Measurements from ENCODE around the gene BRAF.
A peak's percentile ranks its signal among the peaks of the same experiment; 100 is the strongest.
"Not testable (repeated sequence)": the region's sequence is repeated elsewhere in the genome, so short reads cannot be mapped to it uniquely, and the experiment has no call there.

The BRAF gene

DNA sequence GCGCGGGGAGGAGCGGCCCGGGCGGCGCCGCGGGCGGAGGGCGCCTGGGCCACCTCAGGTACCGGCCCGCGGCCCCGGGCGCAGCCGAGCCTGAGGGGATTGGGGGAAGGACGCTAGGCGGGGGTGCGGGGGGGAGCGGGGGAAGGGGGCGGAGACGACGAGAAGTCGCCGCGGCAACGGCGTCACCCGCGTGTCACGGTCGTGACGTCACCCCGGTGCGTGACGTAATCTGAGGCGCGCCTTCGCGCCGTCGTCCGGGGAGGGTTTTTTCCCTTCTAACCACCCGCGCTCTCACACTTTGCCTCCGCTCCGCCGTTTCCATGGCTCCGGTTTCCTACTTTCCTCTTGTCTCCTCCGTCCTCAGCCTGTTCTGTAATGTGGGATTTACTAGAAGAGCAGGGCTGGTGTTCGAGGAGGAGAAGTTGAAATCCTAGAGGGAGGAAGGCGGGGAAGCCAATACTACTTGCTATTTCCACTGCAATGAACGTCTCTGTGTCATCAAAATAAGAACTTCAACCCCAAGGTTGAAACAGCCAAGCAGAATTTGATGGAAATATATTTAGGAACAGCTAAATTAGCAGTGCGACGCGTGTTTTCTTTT lies at the start of gene BRAF:
TSS of gene BRAF (minus strand) at position 109 of the 601 bp plus-strand sequence. CDS start 226 bp downstream, outside the sequence.
- DNase-seq, result peak; percentile 88

DNA sequence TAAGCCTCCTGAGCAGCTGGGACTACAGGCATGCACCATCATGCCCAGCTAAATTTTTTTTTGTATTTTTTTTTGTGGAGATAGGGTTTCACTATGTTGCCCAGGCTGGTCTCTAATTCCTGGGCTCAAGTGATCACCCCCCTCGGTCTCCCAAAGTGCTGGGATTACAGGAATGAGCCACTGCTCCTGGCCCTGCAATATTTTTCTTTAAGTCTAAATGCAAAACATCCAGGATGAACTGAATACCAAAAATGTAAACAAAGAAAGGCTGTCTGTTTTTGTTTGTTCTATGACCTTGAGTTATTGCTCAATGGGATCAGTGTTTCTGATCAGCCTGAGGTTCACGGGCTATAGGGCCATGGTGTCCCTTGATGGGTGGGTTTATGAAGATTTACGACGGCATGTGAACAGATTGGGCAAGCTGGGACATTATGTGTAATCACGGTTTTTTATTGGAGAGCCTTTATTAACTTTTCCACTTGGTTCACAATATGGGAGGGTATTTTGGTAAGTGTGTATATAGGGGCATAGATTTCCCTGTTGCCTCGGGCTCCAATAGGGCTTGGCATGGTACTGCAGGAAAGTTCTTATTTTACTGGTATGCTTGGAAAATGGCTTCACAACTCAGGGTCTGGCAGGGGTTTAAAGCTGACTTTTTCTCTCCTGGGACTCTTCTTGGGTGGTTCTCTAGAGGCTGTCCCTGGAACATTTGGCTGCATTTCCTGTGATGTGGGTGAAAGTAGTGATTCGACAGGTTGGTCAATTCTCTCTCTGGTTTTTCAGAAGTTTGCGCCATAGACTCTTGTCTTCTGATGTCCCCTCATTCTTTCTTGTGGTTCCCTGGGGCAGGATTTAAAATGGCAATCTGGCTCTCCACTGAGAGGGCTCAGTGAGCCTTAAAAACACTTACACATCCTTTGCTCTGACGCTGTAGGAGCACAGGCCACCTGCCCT lies 48.4 kb upstream of the BRAF start:
- DNase-seq, result no peak

DNA sequence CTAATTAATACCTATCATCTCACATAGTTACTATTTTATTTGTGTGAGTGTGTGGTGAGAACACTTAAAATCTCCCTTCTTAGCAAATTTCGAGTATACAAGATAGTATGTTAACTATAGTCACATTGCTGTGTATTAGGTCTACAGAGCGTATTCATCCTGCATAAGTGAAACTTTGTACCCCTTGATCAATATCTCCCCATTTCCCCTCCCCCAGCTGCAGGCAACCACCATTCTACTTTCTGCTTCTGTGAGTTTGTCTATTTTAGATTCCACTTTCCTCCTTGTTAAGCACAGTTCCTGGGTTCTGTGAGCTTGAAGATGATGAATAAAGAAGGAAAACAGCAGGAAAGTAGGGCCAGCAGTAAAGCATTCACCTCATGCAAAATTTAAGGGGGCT lies 47.6 kb upstream of the BRAF start:
- DNase-seq, result no peak

DNA sequence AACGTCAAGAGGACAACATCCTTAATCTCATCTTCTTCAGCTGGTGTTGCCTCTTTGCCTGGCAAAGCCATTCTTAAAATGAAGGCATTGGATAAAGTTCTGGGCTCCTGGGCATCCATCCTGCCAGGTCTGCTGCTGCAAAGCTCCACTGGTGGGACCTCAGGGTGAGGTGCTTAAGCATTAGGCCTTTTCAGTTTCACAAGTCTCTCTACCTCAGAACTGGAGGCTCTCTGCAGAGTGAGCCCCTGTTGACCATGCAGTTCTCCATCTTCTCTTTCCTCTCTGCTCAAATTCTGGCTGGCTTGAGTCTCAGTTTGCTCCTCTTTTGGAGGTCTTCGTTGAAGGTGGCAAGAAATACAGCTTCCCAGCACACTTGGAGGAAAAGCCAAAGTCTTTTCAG lies 42.7 kb upstream of the BRAF start:
- DNase-seq, result no peak

DNA sequence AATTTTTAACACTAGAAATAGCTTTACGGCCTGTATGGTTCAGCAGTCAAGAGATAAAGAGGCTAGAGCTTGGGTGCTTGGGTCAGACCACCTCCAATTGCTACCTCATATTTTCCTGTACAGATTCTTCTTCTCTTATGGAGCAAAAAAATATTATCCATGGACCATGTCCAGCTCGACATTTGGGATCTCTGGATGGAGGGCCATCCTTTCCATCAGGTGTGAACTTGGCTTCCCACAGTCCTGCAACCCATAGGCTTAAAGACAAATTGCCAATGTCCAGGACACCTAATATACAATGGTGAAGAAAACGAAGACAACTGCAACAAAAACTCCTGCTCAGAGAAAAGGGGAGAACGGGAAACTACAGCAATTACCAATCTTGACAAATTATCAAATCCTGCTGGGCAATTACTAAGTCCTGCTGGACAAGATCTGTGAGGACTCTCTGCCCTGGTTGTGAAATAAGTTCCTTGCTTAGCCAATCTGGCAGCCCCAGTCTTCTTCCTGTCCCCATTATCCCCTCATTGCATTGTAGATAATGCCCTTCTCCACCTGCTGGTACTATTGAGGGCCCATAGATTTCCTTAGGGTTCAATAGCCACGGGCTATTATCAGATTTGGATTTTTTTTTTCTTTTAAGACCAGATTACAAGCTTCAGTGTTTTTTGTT lies 42.0 kb upstream of the BRAF start:
- no peak for DNase-seq

DNA sequence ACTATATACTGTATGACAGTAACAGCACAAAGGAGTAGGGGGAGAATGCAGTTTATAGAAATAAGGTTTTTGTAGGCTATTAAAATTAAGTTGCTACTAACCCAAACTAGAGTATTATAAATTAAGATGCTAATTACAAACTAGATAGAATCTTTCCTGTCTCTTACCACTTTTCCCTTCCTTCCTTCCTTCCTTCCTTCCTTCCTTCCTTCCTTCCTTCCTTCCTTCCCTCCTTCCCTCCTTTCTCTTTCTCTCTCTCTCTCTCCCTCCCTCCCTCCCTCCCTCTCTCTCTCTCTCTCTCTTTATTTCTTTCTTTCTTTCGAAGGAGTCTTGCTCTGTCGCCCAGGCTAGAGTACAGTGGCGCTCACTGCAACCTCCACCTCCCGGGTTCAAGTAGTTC lies 36.4 kb upstream of the BRAF start:
- no peak for DNase-seq

DNA sequence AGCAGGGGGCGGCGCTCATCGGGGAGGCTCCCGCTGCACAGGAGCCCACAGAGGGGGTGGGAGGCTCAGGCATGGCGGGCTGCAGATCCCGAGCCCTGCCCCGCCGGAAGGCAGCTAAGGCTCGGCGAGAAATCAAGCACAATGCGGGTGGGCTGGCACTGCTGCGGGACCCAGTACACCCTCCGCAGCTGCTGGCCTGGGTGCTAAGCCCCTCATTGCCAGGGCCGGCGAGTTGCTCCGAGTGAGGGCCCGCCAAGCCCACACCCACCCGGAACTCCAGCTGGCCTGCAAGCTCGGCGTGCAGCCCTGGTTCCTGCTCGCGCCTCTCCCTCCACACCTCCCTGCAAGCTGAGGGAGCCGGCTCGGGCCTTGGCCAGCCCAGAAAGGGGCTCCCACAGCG lies 32.3 kb upstream of the BRAF start:
- DNase-seq, result not testable (repeated sequence)

DNA sequence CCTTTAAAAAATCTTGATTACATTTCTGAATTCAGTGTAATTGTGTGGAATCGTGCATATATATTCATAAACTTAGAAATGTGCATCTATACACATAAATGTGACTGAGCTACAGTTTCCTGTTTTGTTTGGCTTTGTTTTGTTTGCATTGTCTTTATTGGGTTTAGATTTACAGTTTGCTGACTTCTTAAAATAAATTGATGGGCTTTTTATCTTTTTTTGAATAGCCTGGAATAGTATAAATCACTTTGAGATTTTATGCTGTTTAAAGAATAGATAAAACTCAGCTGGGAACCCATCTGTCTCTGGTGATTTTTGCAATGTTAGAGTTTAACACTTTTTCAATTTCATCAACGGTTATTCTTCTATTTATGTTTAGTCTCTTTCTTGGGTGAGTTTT lies 21.2 kb upstream of the BRAF start:
- DNase-seq, result no peak

DNA sequence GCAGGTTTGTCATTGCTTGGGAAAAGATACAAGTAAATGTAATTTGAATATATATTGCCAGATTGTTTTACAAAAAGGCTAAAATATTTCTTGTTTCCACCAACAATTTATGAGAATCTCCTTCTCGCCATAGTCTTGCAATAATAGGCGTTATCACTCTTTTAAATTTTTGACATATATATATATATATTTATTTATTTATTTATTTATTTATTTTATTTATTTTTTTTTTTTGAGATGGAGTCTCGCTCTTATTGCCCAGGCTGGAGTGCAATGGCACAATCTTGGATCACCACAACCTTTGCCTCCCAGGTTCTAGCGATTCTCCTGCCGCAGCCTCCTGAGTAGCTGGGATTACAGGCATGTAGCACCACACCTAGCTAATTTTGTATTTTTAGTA lies 17.5 kb upstream of the BRAF start:
- DNase-seq, result not testable (repeated sequence)

DNA sequence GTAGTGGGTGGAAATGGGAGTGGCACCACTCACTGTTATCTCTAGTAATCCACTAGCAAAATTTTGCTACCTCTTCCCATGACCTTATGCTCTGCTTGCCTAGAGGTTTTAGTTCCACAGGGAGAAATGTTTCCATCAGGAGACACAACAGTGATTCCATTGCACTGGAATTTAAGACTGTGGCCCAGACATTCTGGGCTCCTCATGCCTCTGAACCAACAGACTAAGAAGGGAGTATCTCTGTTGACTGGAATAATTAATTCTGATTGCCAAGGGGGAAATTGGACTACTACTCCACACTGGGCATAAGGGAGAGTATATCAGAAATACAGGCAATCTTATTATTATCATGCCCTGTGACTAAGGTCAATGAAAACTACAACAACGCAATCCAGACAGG lies 16.2 kb upstream of the BRAF start:
- DNase-seq, result no peak

DNA sequence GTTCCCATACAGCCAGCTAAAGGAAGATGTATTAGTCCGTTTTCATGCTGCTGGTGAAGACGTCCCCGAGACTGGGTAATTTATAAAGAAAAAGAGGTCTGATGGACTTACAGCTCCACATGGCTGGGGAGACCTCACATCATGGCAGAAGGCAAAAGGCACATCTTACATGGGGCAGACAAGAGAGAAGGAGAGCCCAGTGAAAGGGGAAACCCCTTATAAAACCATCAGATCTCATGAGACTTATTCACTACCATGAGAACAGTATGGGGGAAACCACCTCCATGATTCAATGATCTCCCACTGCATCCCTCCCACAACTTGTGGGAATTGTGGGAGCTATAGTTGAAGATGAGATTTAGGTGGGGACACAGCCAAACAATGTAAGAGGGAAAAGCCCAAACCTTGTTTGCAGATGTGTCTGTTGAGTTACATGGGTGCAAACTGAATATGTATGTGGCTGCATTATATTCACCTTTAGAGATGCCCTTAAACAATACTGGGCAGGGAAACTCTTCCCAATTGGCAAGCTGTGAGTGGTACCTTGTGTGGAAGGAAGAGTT lies 13.1 kb upstream of the BRAF start:
- no peak for DNase-seq

DNA sequence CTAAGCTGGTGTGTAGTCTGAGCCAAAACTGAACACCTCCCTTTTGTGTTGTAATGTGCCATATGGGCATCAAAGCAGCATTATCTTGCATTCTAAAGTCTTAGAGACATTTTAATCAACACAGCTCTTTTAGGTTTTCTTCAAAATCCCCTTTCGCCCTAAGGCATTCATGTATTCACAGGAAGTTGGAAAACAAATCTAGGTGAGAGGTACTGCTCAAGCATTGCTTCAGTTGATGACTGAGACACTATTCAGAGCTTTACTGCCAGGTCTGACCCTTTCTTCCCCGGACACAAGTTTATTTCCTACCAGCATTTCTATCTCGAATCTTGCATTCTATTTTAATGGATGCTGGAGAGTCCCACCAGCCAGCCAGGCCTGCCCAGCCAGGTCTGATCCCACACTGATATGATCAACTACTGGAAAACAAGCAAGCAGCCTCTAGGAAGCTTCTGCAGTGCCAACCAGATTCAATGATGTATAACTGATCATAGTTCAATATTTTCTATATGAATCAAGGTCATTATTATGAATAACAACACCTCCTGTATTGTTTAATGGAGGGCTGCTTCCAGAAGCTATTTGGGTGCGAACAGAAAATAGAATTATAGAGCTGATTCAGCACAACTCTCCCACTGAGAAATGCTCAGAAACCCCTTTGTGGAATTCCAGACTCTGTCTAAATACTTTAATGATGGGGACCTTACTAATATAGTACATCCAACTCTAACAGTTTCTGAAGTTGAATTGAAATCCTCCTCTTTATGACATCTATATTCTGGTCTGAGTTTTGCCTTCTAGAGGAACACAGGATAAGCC lies 4.0 kb upstream of the BRAF start:
- no peak for DNase-seq

DNA sequence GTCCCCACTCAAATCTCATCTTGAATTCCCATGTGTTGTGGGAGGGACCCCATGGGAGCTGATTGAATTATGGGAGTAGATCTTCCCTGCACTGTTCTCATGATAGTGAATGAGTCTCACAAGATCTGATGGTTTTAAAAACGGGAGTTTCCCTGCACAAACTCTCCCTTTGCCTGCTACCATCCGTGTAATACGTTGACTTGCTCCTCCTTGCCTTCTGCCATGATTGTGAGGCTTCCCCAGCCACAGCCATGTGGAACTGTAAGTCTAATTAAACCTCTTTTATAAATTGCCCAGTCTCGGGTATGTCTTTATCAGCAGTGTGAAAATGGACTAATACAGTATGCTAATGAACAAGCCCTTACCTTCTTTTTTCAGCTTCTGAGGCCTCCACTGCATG lies 3.2 kb upstream of the BRAF start:
- DNase-seq, result not testable (repeated sequence)

DNA sequence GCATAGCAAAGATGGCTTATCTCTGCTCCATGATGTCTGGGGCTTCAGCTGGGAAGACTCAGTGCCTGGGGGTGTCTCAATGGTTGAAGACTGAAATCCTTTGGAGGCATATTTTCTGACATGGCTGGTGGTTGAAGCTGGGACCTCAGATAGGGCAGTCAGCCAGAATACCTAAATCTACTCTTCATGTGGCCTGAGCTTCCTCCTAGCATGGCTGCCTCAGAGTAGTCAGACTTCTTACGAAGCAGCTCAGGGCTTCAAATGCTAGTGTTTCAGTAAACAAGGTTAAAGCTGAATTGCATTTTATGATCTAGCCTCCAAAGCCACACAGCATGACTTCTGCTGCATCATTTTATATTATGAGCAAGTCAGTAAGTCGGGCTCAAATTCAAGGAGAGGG lies 2.6 kb upstream of the BRAF start:
- DNase-seq, result peak; percentile 10

DNA sequence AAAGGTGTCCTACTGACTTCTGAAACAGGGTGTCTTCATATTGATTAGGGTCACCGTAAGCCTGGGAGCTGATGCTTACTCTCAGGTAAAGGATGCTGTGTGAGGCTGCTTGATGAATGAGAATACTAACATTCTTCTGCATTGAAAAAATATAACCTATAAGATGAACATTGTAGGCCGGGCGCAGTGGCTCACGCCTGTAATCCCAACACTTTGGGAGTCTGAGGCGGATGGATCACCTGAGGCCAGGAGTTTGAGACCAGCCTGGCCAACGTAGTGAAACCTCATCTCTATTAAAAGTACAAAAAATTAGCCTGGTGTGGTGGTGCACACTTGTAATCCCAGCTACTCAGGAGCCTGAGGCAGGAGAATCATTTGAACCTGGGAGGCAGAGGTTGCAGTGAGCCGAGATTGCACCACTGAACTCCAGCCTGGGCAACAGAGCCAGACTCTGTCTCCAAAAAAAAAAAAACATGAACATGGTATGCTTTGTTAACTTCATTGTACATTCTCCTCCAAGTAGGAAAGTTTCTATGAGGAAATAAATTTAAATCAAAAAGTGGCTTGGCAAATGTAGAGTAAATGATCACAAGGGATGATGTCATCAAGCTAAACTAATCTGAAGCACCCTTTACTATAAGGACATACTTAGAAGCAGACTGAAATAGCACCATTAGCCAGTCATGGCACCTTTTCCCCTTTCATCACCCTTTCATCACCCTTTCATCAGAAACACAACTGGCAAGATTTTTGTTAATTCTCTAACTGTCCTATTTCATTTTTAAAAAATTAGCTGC lies 1.5 kb upstream of the BRAF start:
- DNase-seq, result no peak

DNA sequence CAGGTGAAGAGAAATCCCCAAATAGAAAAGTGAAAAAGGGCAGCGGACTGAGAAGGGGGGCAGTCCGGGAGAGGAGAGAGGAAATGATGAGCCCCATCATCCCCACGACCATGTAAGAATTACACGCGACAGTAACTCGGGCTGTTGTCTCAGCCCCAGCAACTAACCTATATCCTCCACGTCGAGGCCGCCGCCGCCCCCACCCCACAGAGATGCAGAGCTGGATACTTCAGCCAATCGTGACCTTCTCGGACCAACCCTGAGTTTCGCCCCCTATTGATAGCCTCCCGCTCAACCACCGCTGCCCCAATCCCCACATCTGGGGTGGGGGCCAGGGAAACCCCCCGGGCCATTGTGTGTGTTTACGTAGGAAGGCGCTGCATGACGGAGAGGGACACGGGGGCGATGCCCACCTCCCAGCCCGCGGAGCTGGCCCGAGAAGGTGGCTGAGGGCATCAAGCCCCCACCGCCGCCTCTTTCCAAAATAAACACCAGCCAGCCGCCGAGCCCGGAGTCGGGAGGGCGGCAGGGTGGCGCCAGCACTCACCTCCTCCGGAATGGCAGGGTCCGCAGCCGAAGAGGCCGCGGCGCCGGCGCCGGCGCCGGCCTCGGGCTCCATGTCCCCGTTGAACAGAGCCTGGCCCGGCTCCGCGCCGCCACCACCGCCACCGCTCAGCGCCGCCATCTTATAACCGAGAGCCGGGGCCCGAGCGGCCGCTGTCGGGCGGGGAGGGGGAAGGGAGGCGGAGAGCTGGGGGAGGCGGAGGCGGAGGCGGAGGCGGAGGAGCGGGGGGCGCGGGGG lies 509 bp downstream of the BRAF start:
- DNase-seq, result peak; percentile 78

DNA sequence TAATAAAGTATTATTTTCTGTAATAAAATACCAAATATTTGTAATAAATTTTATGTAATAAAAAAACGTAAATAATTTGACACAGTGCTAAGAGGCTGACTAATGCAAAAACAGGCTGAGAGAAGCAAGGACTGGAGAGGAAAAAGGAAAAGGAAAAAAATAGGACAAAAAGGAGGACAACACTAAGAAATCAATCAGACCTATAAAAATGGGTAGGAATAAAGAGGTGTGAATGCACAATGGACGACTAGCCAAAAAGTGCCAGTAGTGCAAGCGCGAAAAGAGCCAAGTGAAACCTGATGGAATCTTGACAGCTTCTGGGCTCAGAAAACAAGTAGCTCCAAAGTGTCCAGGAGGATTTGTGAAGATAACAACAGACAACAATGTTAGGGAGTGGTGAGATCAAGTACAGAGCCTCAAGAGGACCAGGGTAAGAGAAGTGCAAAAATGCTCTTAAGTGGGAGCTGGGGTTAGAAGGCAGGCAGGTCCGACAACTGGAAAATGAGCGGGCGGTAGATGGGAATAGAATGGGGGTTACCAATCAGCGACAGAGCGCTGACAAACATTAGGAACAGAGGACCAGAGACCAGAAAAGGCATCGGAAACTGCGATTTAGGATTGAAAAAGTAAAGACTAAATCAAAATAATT lies 1.2 kb downstream of the BRAF start:
- peak; percentile 41 for DNase-seq

DNA sequence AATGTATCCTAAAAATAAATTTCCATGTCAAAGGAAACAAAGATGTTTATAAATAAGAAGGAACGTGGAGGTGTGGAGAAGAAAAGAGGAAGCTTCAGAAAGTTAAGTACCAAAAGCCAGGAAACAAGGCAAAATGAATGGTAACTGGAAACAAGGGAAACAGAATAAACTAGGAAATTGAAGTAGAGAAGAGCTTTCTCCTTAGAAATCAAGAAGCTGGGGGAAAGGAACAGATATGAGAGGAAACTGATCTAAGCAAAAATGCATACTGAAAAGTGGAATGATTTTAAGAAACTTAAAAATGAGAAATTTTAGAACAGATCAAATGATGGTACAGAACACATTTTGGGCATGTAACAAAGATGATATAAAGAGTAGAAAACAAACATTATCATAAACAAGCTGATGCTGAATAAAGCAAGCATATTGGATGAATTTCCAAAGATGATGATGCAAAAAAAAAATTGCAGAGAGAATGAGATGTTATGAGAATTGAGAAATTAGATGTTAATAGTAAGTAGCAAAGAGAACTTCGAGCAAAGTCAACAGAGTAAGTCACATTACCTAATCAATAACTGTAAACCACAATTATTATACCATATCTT lies 1.9 kb downstream of the BRAF start:
- DNase-seq, result no peak

DNA sequence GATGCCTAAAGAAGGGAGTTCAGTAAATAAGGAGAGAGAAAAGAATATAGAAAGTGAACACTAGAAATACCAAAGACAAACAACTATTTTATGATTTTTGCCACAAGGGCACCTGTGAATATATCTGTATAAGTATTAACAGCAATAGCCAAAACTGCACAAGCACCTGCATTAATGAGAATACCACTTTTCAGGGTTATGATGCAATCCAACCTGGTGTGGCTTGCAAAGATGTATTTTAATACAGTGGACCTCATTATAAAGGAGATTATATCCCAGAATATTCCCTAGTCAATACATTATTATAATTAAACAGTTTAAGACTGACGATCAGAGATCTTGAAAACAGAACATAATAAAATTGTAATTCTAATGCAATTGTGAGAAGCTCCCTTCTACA lies 4.0 kb downstream of the BRAF start:
- DNase-seq, result no peak

DNA sequence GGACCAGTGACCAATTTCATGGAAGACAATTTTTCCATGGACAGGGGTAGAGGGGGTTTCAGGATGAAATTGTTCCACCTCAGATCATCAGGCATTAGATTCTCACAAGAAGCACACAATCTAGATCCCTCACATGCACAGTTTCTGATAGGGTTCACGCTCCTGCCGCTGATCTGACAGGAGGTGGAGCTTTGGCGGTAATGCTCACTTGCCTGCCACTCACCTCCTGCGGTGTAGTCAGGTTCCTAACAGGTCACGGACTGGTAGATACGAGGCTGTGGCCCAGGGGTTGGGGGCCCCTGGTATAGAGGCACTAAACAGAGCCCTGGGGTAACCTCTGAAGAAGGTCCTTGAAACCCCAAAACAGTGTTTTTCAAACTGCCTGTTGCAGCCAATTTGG lies 6.5 kb downstream of the BRAF start:
- no peak for DNase-seq
